Muscle layer of colon (tissue), 2 donors: ENCODE measurements around the gene BANP.
"Not testable (repeated sequence)": the region's sequence is repeated elsewhere in the genome, so short reads cannot be mapped to it uniquely, and the experiment has no call there.

Source experiments
- H3K27ac ChIP-seq: one replicate; pipeline ENCODE4 v1.7.0; 2013; ENCODE audit warnings: low read depth, mild to moderate bottlenecking, low read length, moderate library complexity
- H3K27me3 ChIP-seq, 2 donors: one replicate each; pipeline ENCODE4 v1.7.0; 2013; ENCODE audit warnings: low read length in 2 of 2, mild to moderate bottlenecking in 2 of 2; ENCODE audit not compliant: insufficient read depth in 2 of 2, control insufficient read depth in 1 of 2
- H3K36me3 ChIP-seq: one replicate; pipeline ENCODE4 v1.7.0; 2013; ENCODE audit warnings: mild to moderate bottlenecking, low read length; ENCODE audit not compliant: insufficient read depth
- H3K4me1 ChIP-seq: one replicate; pipeline ENCODE4 v1.7.0; 2013; ENCODE audit warnings: mild to moderate bottlenecking, low read length; ENCODE audit not compliant: insufficient read depth
- H3K4me3 ChIP-seq, 2 donors: one replicate each; pipeline ENCODE4 v1.7.0; 2013; ENCODE audit warnings: low read length in 2 of 2, low read depth in 1 of 2, mild to moderate bottlenecking in 1 of 2, moderate library complexity in 1 of 2
- H3K9ac ChIP-seq: one replicate; pipeline ENCODE4 v1.7.0; 2013; ENCODE audit warnings: low read length
- H3K9me3 ChIP-seq: one replicate; pipeline ENCODE4 v1.7.0; 2013; ENCODE audit warnings: mild to moderate bottlenecking, low read length
- donor health status: abdominal sarcoma.
- donor health status: Adenocarcinoma of cecum.

BANP gene

DNA sequence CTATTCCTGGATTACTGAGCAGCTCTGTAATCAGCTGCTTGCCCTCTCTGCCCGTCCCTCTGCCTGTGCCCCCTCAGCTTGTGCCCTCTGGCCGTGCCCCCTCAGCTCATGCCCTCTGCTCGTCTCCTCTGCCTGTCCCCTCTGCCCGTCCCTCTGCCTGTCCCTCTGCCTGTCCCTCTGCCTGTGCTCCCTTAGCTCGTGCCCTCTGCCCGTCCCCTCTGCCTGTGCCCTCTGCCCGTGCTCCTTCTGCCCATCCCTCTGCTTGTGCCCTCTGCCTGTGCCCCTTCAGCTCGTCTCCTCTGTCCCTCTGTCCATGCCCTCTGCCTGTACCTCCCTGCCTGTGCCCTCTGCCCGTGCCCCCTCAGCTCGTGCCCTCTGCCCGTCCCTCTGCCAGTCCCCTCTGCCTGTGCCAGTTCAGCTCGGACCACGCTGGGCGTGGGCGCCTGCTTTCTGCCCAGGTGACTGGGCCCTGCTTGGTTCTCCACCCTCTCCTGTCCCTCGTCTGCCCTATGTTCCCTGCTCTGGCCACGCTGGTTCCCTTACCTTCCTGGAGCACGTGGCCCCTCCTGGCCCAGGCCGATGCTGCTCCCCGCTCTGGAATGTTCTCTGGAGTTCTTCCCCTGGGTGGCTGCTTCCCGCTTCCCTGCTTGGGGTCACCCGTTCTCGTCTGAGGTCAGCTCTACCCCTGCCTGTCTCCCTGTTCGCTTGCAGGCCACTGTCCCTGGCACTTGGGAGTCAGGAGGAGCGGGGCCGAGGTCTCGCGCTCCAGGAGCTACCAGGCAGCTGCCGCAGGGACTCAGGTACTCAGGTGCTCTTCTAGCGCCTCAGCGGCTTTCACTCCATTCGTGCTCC, 63.9 kb downstream of the BANP start:
- no peak overlapping the region for H3K9ac ChIP-seq
- no peaks in the 10 kb centered on the region for H3K27me3 ChIP-seq
- H3K4me1 ChIP-seq, result no peaks in the 10 kb centered on the region
- H3K4me3 ChIP-seq, result no peak overlapping the region
- H3K9me3 ChIP-seq, result no peaks in the 10 kb centered on the region
- H3K36me3 ChIP-seq, result no peaks in the 10 kb centered on the region
- H3K27ac ChIP-seq, result no peak overlapping the region

DNA sequence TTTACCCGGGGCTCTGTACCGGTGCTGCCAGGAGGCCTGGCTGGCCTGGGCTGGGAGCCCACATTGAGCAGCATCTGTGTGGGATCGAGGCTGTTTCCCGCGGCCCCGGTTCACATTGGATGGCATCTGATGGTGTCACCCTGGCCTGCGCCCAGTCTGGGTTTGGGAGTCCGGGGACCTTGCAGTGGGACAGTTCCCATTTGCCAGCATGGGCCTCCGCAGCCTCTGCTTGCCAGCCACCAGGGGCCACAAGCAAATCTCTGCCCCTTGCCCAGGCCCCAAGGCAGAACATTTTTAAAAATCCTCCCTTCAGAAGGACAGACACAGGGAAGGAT, 64.5 kb downstream of the BANP start:
- H3K4me1 ChIP-seq, result no peaks in the 10 kb centered on the region

DNA sequence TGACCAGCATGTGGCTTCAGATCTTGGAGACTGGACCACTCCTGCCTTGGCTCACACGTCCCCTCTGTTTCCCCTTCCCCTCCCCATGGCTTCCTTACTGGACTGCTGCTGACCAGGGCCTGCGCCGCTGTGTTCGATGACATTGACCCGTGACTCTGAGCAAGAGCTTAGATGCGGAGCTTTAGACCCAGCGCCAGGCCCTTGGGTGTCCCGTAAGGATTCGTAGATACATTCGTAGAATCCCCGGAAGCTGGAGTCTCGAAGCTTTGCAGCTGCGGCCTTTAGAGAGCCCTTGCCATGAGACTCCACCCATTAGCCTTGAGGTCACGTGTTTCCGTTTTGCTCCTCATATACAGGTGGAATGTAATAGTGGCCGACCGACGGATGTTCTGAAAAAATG, 65.2 kb downstream of the BANP start:
- not testable (repeated sequence) for H3K4me3 ChIP-seq, H3K27ac ChIP-seq, H3K27me3 ChIP-seq, H3K4me1 ChIP-seq, H3K9ac ChIP-seq, H3K9me3 ChIP-seq, H3K36me3 ChIP-seq

More for the DNA sequence above, 64.5 kb downstream of the BANP start:
- Histone ChIP-seq H3K9ac (no peak overlapping the region), H3K4me3 (no peak overlapping the region), H3K27ac (no peak overlapping the region), H3K36me3 (no peaks in the 10 kb centered on the region), H3K9me3 (no peaks in the 10 kb centered on the region), H3K27me3 (no peaks in the 10 kb centered on the region)

DNA sequence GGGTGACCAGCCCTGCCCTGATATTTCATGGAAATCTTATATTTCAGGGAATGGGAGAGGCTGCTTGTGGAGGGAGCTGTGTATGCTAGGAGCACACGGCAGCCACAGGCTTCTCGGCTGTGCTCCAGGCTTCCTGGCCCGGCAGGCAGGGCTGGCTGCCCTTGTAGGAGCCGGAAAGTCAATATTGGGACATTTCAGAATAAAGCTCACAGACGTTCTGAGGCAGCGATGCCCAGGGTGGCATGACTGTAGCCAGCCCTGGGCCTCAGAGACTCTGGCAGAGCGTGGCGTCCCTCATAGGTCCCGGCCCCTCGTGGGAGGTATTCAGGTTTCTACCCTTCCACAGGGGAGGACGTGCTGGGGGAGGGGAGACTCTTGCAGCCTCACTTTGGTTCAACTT, 65.7 kb downstream of the BANP start:
- H3K27me3 ChIP-seq, result no peaks in the 10 kb centered on the region
- H3K27ac ChIP-seq, result no peak overlapping the region
- H3K36me3 ChIP-seq, result no peaks in the 10 kb centered on the region
- no peak overlapping the region for H3K9ac ChIP-seq
- H3K9me3 ChIP-seq, result no peaks in the 10 kb centered on the region
- no peaks in the 10 kb centered on the region for H3K4me1 ChIP-seq
- H3K4me3 ChIP-seq, result no peak overlapping the region

DNA sequence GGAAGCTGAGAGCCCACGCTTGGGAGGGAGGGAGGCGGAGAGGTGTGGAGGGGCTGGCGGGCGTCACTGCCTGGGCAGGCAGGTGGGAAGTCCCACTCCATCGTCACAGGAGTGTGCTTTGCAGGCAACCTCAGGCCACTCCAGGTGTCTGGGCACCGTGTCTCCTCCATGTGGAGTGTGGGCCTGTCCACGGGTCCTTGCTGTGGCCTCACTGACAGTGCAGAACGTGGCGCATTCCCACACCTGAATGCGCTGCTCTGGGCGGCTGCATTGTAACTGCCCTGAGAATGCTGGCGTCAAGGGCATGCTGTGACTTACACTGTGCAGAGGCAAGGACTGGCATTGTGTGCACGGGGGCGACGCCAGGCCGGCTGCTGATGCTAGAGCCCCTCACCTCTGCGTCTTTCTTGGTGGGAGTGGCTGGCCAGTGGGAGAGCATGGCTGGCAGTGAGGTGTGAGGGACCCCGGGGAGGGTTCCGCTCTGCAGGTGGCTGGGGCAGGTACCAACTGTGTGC, 66.4 kb downstream of the BANP start:
- H3K9ac ChIP-seq, result no peak overlapping the region
- H3K4me1 ChIP-seq, result no peaks in the 10 kb centered on the region
- no peaks in the 10 kb centered on the region for H3K27me3 ChIP-seq
- H3K4me3 ChIP-seq, result no peak overlapping the region
- peaks cover under 1% of the 10 kb centered on the region for H3K36me3 ChIP-seq
- no peaks in the 10 kb centered on the region for H3K9me3 ChIP-seq
- H3K27ac ChIP-seq, result no peak overlapping the region

DNA sequence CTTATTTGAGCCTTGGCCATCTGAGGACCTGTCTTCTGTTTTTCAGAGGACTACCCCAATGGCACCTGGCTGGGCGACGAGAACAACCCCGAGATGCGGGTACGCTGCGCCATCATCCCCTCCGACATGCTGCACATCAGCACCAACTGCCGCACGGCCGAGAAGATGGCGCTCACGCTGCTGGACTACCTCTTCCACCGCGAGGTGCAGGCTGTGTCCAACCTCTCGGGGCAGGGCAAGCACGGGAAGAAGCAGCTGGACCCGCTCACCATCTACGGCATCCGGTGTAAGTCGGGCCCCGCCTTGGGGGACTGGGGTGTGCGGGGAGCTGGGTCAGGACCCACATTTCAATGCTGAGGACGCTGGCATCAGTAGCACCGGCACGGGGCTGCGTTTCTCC, 67.1 kb downstream of the BANP start:
- not testable (repeated sequence) for H3K9me3 ChIP-seq, H3K4me1 ChIP-seq, H3K9ac ChIP-seq, H3K27ac ChIP-seq, H3K27me3 ChIP-seq, H3K36me3 ChIP-seq, H3K4me3 ChIP-seq

DNA sequence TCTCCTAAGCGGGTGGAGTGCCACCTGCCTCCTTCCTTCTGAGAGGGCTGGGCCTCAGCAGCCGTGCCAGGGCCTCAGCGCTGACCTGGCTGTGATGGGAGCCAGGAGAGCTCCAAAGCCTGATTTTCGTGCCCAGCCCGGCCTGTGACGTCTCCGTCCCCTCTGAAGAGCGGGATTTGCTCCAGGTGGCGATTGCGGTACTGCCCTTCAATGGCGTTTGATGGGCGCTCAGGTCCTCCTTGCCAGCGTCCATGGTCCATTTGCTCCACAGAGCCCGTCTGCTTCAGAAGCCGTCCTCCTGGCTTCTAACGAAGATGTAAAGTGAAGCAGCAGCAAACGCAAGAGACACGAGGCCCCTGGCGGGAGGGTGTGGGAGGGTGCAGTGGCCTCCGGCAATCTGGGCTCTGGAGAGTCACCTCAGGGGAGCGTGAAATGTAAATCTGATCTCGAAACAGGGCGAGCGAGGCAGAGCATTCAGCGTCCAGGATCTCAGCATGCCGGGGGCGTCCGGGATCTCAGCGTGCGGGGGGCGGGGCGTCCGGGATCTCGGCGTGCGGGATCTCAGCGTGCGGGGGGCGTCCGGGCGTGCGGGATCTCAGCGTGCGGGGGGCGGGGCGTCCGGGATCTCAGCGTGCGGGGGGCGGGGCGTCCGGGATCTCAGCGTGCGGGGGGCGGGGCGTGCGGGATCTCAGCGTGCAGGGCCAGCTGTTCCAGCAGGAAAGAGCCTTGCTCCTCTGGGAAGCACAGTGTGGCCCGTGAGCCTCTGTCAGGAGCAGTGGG, 68.0 kb downstream of the BANP start:
- not testable (repeated sequence) for H3K4me3 ChIP-seq, H3K36me3 ChIP-seq

DNA sequence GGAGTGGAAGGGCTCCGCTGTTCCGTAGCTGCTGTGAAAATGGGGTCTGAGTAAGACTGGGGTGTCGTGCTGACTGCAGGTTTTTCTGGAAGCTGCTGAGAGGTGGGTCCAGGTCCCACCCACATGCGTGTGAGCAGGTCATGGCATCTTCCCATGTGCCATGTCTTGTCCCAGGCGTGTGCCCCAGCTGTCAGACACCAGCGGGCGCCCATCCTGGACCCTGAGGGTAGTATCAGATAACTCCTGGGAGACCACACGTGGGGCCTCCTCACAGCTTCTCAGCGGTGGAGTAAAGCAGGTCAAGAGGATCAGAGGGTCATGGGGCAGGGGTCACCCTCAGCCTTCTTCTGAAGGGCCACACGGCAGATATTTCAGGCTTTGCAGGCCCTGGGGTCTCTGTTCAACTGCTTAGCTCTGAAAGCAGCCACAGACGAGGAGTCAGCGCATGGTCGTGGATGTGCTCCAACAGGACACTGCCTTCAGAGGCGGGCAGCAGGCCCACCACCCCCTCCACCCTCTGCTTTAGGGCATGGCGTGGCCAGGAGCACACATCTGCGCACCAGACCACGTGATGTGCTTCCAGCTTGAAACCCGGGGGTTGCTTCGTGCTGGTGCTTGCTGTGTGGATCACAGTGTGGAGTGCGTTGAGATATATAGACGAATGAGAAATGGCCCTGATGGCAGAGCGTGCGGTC, 68.7 kb downstream of the BANP start:
- Histone ChIP-seq H3K36me3 (peaks cover 7% of the 10 kb centered on the region), H3K27ac (no peak overlapping the region), H3K4me1 (no peaks in the 10 kb centered on the region), H3K9me3 (no peaks in the 10 kb centered on the region), H3K27me3 (no peaks in the 10 kb centered on the region), H3K9ac (no peak overlapping the region), H3K4me3 (no peak overlapping the region)

More for the DNA sequence above, 68.0 kb downstream of the BANP start:
- not testable (repeated sequence) for H3K4me1 ChIP-seq, H3K9me3 ChIP-seq, H3K27me3 ChIP-seq, H3K27ac ChIP-seq, H3K9ac ChIP-seq

DNA sequence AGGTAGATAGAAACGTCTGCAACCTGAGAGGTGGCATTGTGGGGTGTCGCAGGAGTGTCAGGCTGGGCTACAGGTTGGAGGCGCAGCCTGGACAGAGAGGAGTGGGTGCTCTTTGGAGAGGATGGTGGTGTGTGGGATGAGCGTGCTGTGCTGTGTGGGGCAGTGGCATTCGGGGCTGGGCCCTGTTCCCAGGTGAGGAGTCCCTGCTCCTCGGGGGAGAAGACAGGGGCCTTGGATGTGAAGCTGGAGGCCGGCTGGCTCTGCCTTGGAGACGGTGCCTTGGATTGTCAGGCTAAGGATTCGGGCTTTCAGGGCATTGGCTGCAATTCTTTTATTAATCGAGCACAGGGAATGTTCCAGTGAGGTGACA, 69.3 kb downstream of the BANP start:
- Histone ChIP-seq H3K4me1 (no peaks in the 10 kb centered on the region), H3K9ac (no peak overlapping the region), H3K27ac (no peak overlapping the region), H3K27me3 (no peaks in the 10 kb centered on the region), H3K9me3 (no peaks in the 10 kb centered on the region), H3K36me3 (peaks cover 7% of the 10 kb centered on the region), H3K4me3 (no peak overlapping the region)

DNA sequence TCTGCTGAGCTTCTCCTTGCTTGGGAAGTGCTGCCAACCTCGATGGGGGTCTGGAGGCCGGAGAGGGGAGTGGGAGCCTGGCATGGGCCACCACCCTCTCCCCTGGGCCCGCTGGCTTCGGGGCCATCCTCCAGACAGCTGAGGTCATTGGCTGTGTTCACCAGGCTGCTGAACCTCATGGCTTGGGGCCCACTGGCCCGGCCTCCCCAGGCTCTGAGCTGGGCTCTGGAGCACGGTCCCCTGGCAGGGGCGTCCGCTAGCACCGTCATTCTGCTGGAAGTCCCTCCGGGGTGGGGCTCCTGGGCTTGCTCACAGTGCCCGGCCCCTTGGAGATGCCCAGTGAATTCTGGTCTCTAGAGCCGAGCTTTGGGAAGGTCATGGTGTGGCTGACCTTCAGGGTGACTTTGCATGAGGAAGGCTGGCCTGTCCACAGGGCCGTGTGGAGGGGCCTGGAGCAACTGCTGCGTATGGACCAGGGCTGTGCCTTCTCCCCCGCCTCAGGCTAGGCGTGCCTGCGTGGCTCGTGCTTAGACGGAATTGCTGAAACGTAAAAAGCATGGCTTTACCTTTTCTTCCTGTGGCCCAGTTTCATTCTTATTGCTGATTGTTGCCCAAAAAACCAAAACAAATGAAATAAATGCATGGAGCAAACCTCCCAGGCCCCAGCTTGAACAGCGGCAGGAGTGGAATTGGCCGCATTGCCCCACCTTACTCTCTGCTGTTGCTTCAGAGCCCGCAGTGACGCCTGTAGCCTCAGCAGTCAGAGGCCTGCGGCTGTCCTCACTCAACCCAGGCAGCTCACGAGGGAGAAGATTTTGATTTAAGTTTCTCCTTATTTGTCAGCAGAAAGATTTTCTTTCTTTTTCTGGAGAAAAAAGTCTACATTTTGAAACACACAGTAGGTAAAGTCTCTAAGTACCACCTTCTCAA, 70.1 kb downstream of the BANP start:
- not testable (repeated sequence) for H3K27me3 ChIP-seq, H3K36me3 ChIP-seq, H3K27ac ChIP-seq, H3K4me1 ChIP-seq, H3K4me3 ChIP-seq, H3K9me3 ChIP-seq, H3K9ac ChIP-seq
